Activated CD4-positive, alpha-beta T cell treated with anti-CD3 and anti-CD28 coated beads, Interleukin-2, Interleukin-4, amounts not matched to agents 100 ng/mL and 50 ng/mL, durations not matched to agents 16 hours and 8 hours (primary cell): ENCODE results near the gene STIM1.

Experiments used
- DNase-seq: peaks from one replicate; pipeline ENCODE4 v3.0.0-alpha.2; 2020; ENCODE audit warnings: low spot score

STIM1 gene

DNA sequence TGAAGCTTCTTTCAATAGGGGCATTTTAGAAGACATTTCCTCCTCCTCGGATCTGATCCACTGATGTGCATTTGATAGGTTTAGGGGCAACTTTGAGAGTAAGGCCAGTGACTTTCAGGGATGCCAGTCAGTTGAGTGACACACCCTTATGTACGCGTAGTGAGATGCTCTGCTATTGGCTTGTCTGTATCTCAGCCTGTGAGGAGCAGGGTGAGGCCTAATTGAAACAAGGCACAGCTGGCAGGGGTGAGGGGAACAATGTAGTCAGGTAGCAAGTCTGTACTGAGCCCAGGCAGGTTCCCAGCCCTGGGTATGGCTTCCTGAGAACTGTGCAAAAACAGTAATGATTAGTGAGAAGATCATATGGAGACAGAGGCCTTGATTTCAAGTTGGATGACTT, 61.5 kb downstream of the STIM1 start:
- no peak for DNase-seq

- DNase-seq: peak; percentile 82
Measured at GRCh38 chr11:3920148-3920852, 64.8 kb downstream of the STIM1 start.

DNA sequence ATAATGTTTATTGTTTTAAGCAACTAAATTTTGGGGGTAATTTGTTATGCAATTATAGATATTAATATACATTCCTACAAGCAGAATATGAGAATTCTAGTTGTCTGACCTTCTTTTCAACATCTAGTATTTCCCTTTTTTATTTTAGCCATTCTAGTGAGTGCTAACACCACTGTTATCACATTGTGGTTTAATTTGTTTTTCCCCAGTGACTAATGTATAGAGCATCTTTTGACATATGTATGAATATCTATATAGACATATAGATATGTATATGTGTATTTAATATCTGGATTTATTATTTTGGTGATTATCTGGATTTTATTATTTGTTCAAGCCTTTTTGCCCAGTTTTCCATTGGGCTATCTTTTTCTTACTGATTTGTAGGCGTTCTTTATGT, 66.6 kb downstream of the STIM1 start:
- DNase-seq: no peak

DNA sequence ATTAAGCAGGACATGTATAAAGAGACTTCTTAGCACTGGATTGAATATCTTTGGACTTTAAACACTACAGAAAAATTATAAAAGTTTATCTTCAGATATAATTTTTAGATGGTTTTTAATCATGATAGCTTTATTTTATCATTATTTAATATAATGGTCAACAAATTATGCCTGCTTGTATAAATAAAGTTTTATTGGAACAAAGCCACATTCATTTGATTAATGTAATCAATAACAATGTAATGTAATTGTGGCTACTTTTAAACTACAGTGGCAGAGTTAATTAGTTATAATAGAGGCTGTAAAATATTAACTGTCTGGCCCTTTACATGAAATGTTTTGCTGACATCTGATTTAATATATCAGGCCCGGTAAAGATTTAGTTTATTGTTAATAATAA, 70.0 kb downstream of the STIM1 start:
- DNase-seq: no peak

DNA sequence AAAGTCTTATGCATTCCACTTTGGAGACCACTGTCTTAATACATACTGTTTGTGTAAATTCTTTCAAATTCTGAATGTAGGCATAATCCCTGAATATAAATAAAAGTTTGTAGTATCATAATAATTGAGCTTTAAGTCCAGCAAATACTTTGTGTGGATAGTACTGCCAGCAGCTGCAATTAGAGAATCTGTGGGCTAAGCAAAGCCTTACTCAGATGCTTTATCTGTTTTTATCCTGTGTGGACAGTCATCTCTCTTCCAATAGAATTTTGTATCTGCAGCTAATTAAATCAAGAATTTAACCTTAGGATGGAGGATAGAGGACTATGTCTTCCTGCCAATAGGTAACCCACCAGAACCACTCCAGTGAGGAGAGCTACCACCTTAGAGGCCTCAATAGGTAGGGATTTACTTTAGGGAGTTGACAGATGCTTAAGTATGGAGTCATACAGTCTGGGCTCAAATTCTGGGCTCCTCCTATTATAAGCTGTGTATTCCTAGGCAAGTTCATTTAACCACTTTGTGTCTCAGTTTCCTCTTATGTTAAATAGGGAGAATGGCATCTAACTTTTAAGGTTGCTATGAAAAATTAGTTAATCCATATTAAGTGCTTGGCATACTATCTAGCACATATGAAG, 71.1 kb downstream of the STIM1 start:
- no peak for DNase-seq

DNA sequence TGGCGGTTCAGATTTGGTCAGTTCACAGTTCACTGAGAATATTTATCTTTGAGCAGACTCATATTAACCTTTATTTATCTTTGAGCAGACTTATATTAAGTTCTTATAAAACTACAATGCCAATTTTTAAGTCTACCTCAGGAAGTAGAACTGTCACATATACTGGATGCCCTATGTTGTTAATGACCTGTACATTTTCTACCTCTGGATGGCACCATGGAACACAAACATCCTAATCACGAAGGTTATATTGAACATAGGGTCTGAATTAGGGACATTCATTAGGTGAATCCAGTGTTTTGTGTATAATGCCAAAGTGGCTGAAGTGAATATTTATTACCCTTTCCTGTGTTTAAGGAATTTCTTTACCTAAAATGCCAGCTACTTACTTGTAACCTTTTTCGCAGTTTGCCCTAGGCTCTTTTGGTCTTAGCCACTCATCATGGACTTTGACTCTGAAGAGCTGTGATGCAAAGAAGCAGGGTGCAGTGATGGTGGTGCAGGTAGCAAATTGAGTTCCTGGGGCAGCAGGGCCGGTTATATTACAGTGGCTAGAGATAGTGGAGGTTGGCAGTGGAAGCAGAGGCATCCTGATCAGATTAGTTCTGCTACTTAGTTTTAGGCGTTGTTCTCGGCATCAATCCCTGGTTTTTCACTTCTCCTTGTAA, 71.8 kb downstream of the STIM1 start:
- DNase-seq: no peak

DNA sequence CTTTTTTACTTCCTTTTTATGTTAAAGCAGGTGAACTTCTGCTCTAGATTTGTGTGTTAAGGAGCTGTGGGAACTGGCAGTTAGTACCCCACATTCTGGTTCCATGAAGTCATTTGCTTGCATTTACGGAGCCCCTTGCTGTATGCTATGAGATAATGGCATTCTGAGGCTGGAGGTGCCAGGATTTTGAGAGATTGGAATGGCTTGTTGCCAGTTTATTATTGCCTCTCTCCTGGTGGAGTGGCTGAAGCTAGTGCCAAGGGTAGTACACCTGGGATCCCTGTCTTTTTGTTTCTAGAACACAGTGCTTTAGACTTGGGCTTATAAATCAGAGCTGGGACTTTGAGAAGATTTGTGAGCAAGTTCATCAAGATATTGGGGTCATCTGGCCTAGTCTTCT, 73.8 kb downstream of the STIM1 start:
- no peak for DNase-seq

- DNase-seq: no peak
Measured at GRCh38 chr11:3929649-3930048, 74.2 kb downstream of the STIM1 start.

- DNase-seq: no peak
Measured at GRCh38 chr11:3932698-3933097, 77.2 kb downstream of the STIM1 start.

DNA sequence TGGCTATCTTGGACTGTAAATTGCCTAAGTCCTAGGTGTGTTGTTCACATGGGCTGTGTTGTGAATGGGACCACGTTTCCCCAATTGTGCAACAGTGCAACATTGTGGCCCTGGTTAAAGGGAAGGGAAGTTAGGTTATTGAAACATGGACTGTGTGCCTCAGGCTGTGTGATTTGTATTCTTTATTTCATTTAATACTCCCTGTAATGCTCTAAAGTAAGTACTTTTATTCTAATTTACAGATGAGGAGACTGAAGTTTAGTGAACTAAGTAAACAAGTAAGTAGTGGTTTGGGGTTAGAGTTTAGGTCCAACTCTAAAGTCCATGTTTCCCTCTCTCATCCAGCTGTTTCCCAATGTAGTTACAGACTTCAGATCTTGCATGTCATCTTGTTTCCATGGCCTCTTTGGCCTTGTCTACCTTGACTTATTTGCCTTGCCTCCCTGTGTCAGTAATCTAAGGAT, 77.7 kb downstream of the STIM1 start:
- no peak for DNase-seq

GRCh38 chr11:3934658-3935057, 79.2 kb downstream of the STIM1 start:
- DNase-seq: no peak

DNA sequence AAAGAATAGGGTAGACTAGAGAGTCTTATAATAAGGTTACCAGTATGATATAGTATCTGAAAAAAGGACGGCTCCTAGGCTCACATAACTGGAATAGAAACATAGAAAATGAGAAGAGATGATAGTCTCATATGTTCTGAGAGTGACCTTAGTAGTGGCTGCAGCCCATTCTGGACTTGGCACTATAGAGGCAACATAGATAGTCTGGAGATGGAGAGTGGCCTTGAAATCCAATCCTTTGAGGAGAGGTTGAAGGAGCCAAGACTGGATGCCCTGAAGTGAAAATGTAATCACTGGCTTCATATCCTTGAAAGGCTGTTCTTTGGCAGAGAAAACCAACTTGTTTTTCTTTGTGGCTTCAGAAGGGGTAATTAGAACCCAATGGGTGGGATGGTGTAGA, 81.1 kb downstream of the STIM1 start:
- no peak for DNase-seq

GRCh38 chr11:3939211-3939610, 83.7 kb downstream of the STIM1 start:
- no peak for DNase-seq

DNA sequence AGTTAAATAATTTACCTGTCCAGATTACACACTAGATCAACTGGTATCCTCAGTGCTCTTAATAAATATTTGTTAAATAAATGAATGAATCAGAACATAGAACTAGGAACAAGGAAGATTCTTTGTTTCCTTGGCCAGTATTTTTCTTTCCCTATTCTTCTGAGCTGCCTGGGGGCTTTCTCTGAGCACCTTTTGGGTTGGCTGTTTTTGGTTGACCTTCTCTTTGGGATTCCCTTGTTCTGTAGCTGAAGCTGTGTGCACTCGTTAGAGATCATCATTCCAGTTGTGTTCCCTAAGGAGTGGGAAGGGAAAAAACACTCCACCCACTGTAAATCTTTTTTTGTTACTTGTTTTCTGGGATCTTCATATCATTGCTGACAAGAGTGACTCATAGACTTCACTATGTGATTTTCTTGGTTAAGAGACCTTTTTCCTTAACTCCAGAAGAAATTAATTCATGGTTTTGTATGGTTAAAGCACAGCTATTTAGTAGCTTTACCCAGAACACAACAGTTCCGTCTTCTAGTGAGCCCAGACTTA, 84.3 kb downstream of the STIM1 start:
- DNase-seq: no peak

DNA sequence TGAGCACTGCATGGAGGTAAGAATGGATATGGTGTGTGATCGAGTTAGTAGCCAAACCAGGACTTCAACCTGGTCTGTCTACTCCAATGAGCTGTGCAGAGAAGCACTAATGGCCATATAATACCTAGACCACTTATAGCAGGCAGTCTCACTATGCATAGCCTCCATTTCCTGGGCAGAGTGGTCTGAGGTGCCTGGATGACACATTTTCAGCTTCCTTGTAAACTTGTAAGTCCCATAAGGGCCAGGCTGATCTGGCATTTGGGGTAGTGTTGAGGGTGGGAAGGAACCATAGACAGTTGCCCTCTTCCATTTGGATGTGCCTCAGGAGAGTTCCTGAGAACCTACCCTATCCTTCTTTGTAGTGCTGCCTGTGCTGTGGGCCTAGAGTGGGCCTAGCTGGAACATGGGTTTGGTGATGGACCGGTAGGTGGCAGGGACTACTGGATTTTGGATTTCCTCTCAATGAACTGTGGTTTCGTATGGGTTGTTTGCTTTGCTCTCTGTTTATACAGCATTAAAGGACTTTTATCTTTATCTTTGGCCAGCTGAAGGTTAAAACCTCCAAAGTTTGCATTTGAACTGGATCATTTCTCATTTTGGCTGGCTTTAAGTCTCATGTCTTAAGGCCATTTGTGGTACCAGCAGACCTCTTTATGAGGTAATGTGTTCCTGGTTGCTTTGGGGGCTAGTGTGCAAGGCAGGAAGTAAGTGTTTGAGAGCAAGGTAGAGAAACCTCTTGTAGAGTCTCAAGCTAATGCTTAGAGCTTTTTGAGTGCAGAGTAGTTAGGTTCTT, 86.9 kb downstream of the STIM1 start:
- no peak for DNase-seq

DNA sequence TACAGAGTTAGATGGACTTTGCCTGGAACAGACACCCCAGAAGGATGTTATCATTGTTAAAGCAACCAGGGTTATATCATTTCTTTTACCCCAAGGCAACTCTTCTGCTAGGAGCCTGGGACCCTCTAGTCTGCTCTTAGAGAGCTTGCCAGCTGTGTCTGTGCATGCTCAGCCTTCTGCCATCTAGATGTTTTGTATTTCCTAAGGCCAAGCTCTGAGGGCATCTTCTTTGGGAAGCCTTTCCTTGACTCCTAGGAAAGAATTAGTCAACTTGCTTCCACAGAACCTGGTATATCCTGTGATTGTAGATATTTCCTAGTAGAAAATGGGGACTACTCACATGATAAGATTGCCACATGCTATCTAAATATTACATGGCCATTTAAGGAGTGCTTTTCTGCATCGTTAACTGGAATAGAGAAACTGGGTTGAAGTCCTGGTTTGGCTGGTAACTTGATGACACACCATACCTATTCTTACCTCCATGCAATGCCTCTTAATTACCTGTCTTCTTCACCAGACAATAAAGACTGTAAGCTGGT, 87.6 kb downstream of the STIM1 start:
- DNase-seq: no peak

GRCh38 chr11:3944198-3944597, 88.7 kb downstream of the STIM1 start:
- no peak for DNase-seq

- DNase-seq: no peak
Measured at GRCh38 chr11:3946455-3947017, 91.1 kb downstream of the STIM1 start.

- DNase-seq: peak; percentile 88
Measured at GRCh38 chr11:3947061-3947460, 91.6 kb downstream of the STIM1 start.

GRCh38 chr11:3949125-3949524, 93.7 kb downstream of the STIM1 start:
- DNase-seq: peak; percentile 45

GRCh38 chr11:3950996-3951660, 95.7 kb downstream of the STIM1 start:
- no peak for DNase-seq
